ENCODE data around the gene ANKRD10.

Gene ANKRD10

GRCh38 chr13:110914331-110915056 is 375 bp downstream of the ANKRD10 start:
- peak; percentile 85 for DNase-seq

- DNase-seq = no peak
Observed at GRCh38 chr13:110914081-110914330, 863 bp downstream of the ANKRD10 start.

GRCh38 chr13:110913322-110914080 is 1.4 kb downstream of the ANKRD10 start:
- no peak for DNase-seq

GRCh38 chr13:110912651-110913051 is 2.2 kb downstream of the ANKRD10 start:
- no peak for DNase-seq

- peak; percentile 49 for DNase-seq
Observed at GRCh38 chr13:110911880-110912279, 3.0 kb downstream of the ANKRD10 start.

GRCh38 chr13:110910013-110910890 is 4.6 kb downstream of the ANKRD10 start:
- no peak for DNase-seq

GRCh38 chr13:110907951-110908898 is 6.6 kb downstream of the ANKRD10 start:
- DNase-seq = no peak

GRCh38 chr13:110907301-110907700 is 7.6 kb downstream of the ANKRD10 start:
- DNase-seq = no peak

GRCh38 chr13:110904748-110905147 is 10.1 kb downstream of the ANKRD10 start:
- DNase-seq = no peak

GRCh38 chr13:110902370-110902769 is 12.5 kb downstream of the ANKRD10 start:
- DNase-seq = no peak

- DNase-seq = no peak
Observed at GRCh38 chr13:110897521-110897920, 17.3 kb downstream of the ANKRD10 start.

GRCh38 chr13:110897014-110897413 is 17.9 kb downstream of the ANKRD10 start:
- no peak for DNase-seq

GRCh38 chr13:110894086-110894485 is 20.8 kb downstream of the ANKRD10 start:
- DNase-seq = no peak

- DNase-seq = no peak
Observed at GRCh38 chr13:110893571-110893970, 21.3 kb downstream of the ANKRD10 start.

- no peak for DNase-seq
Observed at GRCh38 chr13:110890279-110891165, 24.3 kb downstream of the ANKRD10 start.

- no peak for DNase-seq
Observed at GRCh38 chr13:110888390-110888789, 26.5 kb downstream of the ANKRD10 start.

- DNase-seq = no peak
Observed at GRCh38 chr13:110887597-110888333, 27.1 kb downstream of the ANKRD10 start.

GRCh38 chr13:110886870-110887596 is 27.8 kb downstream of the ANKRD10 start:
- no peak for DNase-seq

- DNase-seq = no peak
Observed at GRCh38 chr13:110885966-110886869, 28.7 kb downstream of the ANKRD10 start.

Data from T1000 (cell line).